ENCODE results near the gene TRIM62.

DNA sequence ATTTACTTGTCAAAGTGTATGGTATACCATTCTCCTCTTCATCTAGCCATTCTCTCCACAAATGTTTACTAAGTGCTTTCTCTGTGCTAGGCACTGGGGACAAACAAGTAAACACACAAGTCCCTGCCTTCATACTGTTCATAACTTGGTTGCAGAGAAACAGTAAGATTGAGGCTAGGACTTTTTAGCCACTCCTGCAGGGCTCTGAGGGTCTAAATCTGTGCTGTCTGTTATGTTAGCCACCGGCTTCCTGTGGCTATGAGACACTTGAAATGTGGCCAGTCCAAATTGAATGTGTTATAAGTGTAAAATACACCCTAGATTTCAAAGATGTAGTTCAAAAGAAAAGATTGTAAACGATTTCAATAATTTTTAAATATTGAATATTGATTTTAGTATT lies 50.7 kb downstream of the TRIM62 start:
- TF ChIP-seq, protein P1, sequence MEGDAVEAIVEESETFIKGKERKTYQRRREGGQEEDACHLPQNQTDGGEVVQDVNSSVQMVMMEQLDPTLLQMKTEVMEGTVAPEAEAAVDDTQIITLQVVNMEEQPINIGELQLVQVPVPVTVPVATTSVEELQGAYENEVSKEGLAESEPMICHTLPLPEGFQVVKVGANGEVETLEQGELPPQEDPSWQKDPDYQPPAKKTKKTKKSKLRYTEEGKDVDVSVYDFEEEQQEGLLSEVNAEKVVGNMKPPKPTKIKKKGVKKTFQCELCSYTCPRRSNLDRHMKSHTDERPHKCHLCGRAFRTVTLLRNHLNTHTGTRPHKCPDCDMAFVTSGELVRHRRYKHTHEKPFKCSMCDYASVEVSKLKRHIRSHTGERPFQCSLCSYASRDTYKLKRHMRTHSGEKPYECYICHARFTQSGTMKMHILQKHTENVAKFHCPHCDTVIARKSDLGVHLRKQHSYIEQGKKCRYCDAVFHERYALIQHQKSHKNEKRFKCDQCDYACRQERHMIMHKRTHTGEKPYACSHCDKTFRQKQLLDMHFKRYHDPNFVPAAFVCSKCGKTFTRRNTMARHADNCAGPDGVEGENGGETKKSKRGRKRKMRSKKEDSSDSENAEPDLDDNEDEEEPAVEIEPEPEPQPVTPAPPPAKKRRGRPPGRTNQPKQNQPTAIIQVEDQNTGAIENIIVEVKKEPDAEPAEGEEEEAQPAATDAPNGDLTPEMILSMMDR (IDR thresholded peaks at IDR 0.05; ENCODE audit: poor library complexity): no peak
- no peak for TF ChIP-seq EZH2 (IDR thresholded peaks at IDR 0.05; ENCODE audit: borderline replicate concordance)

All from hepatocyte (in vitro differentiated cells).